Activated CD4-positive, CD25-positive, alpha-beta regulatory T cell treated with anti-CD3 and anti-CD28 coated beads, Interleukin-2, amount 50 U/mL, for 72 hours (primary cell): ENCODE measurements around the gene APBB3.

Experiments
- DNase-seq: peaks from one replicate; pipeline ENCODE4 v3.0.0; 2021

The APBB3 gene

GRCh38 chr5:140574165-140574564 lies 9.8 kb upstream of the APBB3 start:
- DNase-seq: no peak

- DNase-seq: no peak
Measured at GRCh38 chr5:140573683-140574082, 9.3 kb upstream of the APBB3 start.

- no peak for DNase-seq
Measured at GRCh38 chr5:140571105-140571504, 6.7 kb upstream of the APBB3 start.

GRCh38 chr5:140570488-140570887 lies 6.1 kb upstream of the APBB3 start:
- no peak for DNase-seq

DNA sequence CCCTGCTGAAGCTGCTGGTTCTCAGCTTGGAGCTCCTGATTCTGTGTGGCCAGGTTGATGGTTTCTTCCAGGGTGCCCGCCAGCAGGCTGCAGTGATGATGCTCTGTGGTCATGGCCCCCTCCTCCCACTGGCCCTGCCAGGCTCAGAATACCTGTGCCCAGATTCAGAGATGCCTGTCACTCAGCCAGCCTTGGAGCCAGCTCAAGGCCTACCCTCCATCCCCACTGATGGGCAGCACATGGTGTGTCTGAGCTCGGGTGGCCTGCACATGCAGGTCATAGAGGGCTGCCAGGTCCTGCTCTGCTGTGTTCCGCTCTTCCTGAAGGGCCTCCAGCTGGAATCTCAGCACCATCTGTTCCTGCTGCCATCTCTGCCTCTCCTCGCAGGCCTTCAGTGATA lies 5.7 kb upstream of the APBB3 start:
- no peak for DNase-seq

DNA sequence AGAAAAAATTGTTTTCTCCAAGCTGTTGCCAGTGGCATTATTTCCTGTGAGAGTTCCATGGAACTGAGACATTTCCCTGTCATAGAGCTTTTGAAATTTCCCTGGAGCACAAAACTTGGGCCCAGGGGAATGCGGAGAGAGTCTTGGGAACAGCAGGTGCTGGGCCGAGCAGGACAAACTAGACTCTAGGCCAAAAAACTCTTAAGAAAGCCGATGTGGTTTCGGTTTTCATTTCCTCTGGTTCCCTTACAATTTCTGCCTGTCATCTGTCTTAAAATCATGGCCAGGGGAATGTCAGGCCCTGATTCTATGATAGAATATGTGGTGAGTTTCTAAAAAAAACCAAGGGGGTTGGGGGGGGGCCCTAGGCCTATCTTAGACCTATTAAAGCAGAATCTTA lies 4.8 kb upstream of the APBB3 start:
- DNase-seq: no peak

DNA sequence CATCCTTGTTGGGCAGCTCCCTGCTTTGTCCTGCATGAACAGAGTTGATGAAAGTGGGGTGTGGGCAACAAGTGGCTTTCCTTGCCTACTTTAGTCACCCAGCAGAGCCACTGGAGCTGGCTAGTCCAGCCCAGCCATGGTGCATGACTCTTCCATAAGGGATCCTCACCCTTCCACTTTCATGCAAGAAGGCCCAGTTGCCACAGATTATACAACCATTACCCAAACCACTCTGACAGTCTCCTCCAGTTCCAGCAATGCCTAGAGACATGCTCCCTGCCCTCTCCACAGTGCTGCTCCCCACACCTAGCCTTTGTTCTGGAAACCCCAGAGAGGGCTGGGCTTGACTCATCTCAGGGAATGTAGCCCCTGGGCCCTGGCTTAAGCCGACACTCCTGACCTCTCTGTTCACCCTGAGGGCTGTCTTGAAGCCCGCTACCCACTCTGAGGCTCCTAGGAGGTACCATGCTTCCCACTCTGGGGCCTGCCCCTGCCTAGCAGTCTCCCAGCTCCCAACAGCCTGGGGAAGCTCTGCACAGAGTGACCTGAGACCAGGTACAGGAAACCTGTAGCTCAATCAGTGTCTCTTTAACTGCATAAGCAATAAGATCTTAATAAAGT lies 4.2 kb upstream of the APBB3 start:
- no peak for DNase-seq

GRCh38 chr5:140567871-140568270 lies 3.5 kb upstream of the APBB3 start:
- DNase-seq: no peak

- DNase-seq: no peak
Measured at GRCh38 chr5:140567136-140567818, 2.9 kb upstream of the APBB3 start.

DNA sequence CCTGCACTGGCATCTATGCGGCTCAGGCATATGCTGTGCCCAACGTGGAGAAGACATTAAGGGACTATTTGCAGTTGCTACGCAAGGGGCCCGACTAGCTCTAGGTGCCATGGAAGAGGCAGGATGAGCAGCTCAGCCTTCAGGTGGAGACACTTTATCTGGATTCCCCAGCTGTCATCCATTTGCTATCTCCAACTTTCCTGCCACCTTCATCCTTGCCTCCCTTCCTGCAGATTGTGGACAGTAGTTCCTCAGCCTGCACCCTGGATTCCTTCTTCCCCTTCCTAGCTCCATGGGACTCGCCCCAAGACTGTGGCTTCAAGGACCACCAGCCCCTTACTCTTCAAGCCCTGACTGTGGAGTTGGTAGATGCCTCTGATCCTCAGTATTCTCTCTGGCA lies 2.3 kb upstream of the APBB3 start:
- DNase-seq: no peak

DNA sequence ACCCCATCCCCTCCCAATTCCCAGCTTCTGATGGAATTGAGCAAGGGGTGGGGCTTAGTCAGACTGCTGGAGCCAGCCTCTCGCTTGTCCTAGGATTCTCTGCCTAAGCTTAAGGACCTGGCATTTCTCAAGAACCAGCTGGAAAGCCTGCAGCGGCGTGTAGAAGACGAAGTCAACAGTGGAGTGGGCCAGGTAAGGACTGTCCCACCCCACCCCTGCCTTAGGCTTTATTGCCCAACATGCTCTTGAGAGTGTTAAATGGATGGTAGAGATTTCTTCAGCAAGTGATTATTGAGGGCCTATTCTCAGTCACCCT lies 1.3 kb upstream of the APBB3 start:
- DNase-seq: no peak

DNA sequence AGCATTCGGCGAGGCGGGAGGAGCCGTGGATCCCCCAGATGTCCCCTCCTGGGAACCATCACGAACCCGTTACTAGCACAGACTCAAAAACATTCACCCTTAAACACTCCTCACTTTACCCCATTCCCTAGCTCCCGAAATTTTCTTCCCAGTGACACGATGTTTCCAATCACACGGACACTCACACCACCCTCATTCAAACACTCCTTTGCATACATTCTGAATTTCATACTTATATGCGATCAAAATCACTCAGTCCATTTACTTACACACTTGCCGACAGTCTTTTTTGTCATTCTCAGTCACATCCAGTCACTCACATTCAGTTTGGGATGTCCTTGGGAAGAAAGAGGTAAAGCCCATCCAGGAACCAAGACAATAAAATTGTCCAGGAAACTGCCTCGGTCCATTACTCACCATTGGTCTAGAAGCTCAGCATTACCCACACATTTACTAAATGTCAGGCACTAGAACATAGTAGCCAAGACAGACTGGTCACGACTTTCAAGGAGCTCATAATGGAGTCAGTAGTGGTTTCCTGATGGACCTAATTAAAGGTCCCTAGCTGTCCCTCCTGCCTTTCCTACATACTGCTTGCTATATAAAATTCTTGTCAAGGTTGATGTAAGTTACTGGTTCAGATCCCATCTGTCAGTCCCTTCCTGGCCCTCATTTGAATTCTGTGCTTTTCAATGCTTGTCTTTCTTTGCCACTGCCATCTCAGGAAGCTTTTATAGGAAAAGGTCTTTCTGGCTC lies 804 bp upstream of the APBB3 start:
- no peak for DNase-seq

DNA sequence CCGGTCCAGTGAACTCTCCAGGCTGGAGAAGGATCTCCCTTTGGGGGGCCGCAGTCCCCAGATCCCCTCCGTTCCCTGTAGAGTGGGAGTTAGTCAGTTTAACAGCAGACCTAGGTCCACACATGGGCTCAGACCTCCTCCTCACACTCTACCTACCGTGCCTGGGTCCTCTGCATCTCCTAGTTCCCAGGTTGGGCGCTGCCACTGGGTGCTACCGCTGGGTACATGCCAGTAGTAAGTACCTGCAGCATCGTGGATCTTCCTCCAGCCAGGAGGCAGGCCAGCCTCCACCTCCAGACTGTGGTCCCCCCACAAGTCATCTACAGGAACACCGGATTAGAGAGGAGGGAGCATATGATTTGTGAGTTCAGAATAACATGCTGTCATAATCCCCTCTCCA lies 802 bp downstream of the APBB3 start:
- no peak for DNase-seq

- no peak for DNase-seq
Measured at GRCh38 chr5:140561753-140562523, 2.5 kb downstream of the APBB3 start.

DNA sequence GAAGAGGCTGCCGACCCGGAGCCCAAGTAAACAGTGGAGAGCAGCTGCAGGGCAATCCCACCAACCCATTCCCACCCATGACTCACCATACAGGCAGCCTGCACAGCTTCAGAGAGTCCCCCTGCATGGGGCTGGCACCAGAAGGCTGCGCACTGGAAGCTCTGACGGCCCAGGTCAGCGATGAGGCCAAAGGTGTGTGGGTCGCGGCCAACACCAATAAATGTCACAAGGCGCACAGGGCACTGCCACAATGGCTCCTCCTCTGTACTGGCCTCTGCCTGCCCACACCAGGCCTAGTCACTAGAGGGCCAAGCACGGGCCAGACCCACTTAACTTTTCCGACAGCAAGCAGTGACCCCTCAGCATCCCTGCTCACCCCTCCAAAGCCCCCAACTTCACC lies 4.2 kb downstream of the APBB3 start:
- no peak for DNase-seq

DNA sequence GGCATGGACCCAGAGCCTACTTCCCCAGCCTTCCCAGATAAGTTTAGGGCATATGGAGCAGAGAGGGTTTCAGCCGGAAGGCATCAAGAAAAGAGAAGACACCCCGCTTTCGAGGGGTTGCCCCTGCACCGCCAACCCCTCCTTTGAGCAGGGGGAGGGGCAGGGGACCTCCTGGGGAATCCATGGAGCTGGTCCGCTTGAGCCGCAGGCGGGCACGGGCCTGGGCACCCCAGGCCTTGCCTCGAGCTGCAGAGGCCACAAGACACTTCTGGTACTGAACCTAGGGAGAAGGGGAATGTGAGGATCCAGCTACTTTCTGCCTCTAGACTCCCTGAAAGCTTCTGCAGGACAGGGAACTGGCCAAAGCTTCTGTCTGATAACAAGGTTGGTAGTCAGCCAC lies 5.9 kb downstream of the APBB3 start:
- no peak for DNase-seq

DNA sequence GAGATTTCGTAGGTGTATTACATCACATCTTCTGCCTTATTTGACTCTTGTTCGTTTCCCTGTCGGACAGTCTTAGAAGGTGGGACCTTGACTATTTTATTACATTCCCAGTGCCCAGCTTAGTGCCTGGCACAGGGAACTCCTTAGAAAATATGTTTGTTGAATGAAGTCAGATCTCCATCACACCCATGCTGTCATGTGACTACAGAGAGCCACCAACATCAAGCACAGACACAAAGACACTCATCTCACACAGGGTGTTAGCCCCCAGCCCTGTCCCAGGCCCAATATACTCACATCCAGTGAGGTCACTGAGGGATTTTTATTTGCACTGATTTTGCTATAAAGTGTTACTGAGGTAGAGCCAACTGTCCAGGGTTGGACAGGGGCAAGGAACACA lies 6.4 kb downstream of the APBB3 start:
- no peak for DNase-seq

GRCh38 chr5:140557136-140557805 lies 7.1 kb downstream of the APBB3 start, which contains the start of gene SRA1:
Gene SRA1, minus strand, starts transcription at chr5:140557473. Its CDS starts 21 bp downstream, at chr5:140557452.
- DNase-seq: peak; percentile 91

DNA sequence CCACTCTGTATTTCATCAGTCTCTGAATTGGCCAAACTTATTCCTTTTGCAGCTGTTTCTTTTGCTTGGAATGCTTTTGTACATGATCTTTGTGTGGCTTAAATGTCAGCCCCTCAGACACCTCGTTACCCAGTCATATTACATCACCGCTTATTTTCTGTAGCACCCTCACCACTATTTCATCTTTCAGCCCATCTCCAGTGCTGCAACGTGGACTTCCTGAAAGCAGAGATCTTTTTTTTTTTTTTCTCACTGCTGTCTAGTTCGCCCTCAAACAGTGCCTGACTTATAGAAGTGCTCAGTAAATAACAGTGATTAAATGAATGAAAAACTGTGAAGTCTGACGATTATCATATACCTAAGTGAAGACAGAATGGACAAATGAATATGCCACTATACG lies 8.0 kb downstream of the APBB3 start:
- no peak for DNase-seq

- no peak for DNase-seq
Measured at GRCh38 chr5:140555747-140556312, 8.6 kb downstream of the APBB3 start.

DNA sequence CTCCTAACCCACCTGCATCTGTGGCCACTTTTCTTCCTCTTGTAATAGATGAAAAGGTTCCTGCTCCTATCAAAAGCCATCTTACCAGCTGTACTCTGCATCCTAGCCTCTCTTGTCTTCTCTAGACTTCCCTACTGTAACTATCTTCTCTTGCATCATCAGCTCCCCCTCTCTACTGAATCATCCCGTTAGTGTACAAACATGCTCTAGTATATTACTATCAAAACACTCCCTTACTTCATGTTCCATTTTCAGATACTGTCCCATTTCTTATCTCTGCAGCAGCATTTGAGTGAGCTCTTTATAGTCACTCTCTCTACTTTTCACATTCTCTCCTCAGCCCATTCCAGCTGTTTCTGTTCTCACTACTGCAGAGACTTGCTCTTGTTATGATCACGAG lies 9.9 kb downstream of the APBB3 start:
- no peak for DNase-seq

- DNase-seq: no peak
Measured at GRCh38 chr5:140553657-140554056, 10.7 kb downstream of the APBB3 start.

DNA sequence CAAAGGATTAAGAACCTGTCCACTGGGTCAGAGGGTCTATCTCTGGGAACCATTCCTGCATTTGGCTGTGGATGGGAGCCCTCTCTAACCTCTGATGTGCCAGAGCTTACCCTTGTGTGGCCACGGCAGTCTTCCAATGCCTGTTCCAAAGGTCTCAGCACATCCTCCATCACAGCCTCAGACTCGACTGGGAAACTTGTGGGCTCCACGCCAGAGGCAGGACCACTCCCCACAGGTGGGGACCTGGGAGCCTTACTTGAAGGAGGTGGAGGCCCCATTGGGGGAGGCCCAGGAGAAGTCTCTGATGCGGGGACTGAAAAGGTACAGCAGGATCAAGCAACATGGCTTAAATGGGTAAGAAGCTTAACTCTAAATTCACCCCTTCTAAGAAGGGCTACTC lies 12.5 kb downstream of the APBB3 start:
- DNase-seq: no peak
